IMR-90 (cell line): ENCODE measurements around the gene KCNQ1. TPM values are rescaled to one million over a fixed set of nuclear protein-coding genes. Genes with fewer than 3 reads are reported as not detected.

Experiments used
- ATAC-seq: fragments of 200-7000 bp; cut with Tn5 transposase; 2 replicates; pipeline ENCODE4 v1.9.1; 2020; ENCODE audit warnings: low read depth, mild to moderate bottlenecking, moderate library complexity
- BruUV-seq: library from RNA; stranded (reverse); fragments of 400-500 nt; replicated peaks from 2 replicates; lab custom pipeline; 2021; lab: Mats Ljungman, UMichigan
- CTCF ChIA-PET: fragments of 300-600 bp; formaldehyde crosslinking; extraction: SDS; loops from one replicate; lab custom pipeline; 2021; ENCODE audit warnings: antibody characterized with exemption; lab: Yijun Ruan, JAX
- POLR2A ChIA-PET: fragments of 300-600 bp; sonication (Branson Sonifier 250); formaldehyde crosslinking; loops from one replicate; lab custom pipeline; 2022; ENCODE audit warnings: antibody characterized with exemption; ENCODE audit not compliant: unreplicated experiment; lab: Charles Lee
- DNase-seq: peaks from one replicate; pipeline ENCODE4 v3.0.0; 2013
- H2AFZ ChIP-seq: replicated peaks from 2 replicates; pipeline ENCODE3; 2013; ENCODE audit warnings: low read length, mild to moderate bottlenecking; ENCODE audit not compliant: poor library complexity
- H2AK5ac ChIP-seq: 2 replicates; pipeline ENCODE4 v1.6.1; 2013; ENCODE audit warnings: low read depth, low read length, inconsistent platforms
- H2AK9ac ChIP-seq: replicated peaks from 2 replicates; pipeline ENCODE3; 2013; ENCODE audit warnings: mild to moderate bottlenecking, low read depth, low read length, moderate library complexity; ENCODE audit not compliant: poor library complexity
- H2BK120ac ChIP-seq: 2 replicates; pipeline ENCODE4 v1.6.1; 2013; ENCODE audit warnings: low read depth, low read length, inconsistent platforms
- H2BK15ac ChIP-seq: 3 replicates; pipeline ENCODE4 v1.6.1; 2013; ENCODE audit warnings: low read depth, low read length, inconsistent platforms
- H2BK20ac ChIP-seq: 2 replicates; pipeline ENCODE4 v1.6.1; 2013; ENCODE audit warnings: low read depth, mild to moderate bottlenecking, inconsistent platforms, low read length, moderate library complexity
- H2BK5ac ChIP-seq: 2 replicates; pipeline ENCODE4 v1.6.1; 2013; ENCODE audit warnings: mild to moderate bottlenecking, low read depth, low read length, inconsistent platforms; ENCODE audit not compliant: poor library complexity, severe bottlenecking
- H3K14ac ChIP-seq: replicated peaks from 2 replicates; pipeline ENCODE4 v1.6.1; 2013; ENCODE audit warnings: low read depth, low read length, inconsistent platforms
- H3K18ac ChIP-seq: 2 replicates; pipeline ENCODE4 v1.6.1; 2013; ENCODE audit warnings: low read depth, low read length, control low read depth
- H3K23ac ChIP-seq: 2 replicates; pipeline ENCODE4 v1.6.1; 2013; ENCODE audit warnings: low read depth, low read length, inconsistent platforms
- H3K27ac ChIP-seq: 2 replicates; pipeline ENCODE4 v1.5.1; 2013; ENCODE audit warnings: mild to moderate bottlenecking, control low read depth, low read length; ENCODE audit not compliant: insufficient read depth
- H3K27me3 ChIP-seq: 2 replicates; pipeline ENCODE4 v1.6.1; 2013; ENCODE audit warnings: low read length; ENCODE audit not compliant: control insufficient read depth, insufficient read depth
- H3K36me3 ChIP-seq: 2 replicates; pipeline ENCODE4 v1.6.1; 2013; ENCODE audit warnings: low read length, mixed read lengths; ENCODE audit not compliant: control insufficient read depth, insufficient read depth
- H3K4ac ChIP-seq: 2 replicates; pipeline ENCODE4 v1.6.1; 2013; ENCODE audit warnings: low read depth, low read length, inconsistent platforms
- H3K4me1 ChIP-seq: 2 replicates; pipeline ENCODE4 v1.6.1; 2013; ENCODE audit warnings: low read length, mixed read lengths; ENCODE audit not compliant: control insufficient read depth, insufficient read depth
- H3K4me2 ChIP-seq: 2 replicates; pipeline ENCODE4 v1.6.1; 2013; ENCODE audit warnings: low read depth, mild to moderate bottlenecking, control low read depth, low read length, moderate library complexity
- H3K4me3 ChIP-seq: 2 replicates; pipeline ENCODE4 v1.5.1; 2013; ENCODE audit warnings: low read depth, mild to moderate bottlenecking, control low read depth, low read length, moderate library complexity; ENCODE audit not compliant: insufficient read depth
- H3K56ac ChIP-seq: 2 replicates; pipeline ENCODE4 v1.6.1; 2013; ENCODE audit warnings: low read length, inconsistent platforms; ENCODE audit not compliant: insufficient read depth; ENCODE audit errors: extremely low read depth
- H3K79me1 ChIP-seq, 2 experiments: 2 replicates each; pipeline ENCODE4 v1.6.1; 2013; ENCODE audit warnings: low read length in 2 of 2, inconsistent platforms in 1 of 2, low read depth in 1 of 2
- H3K9ac ChIP-seq: 2 replicates; pipeline ENCODE4 v1.6.1; 2013; ENCODE audit warnings: low read depth, low read length, control low read depth
- H3K9me1 ChIP-seq: 2 replicates; pipeline ENCODE4 v1.6.1; 2013; ENCODE audit warnings: low read length, inconsistent platforms; ENCODE audit not compliant: insufficient read depth
- H3K9me3 ChIP-seq: 2 replicates; pipeline ENCODE4 v1.6.1; 2013; ENCODE audit warnings: low read length; ENCODE audit not compliant: control insufficient read depth, insufficient read depth
- H4K20me1 ChIP-seq: 2 replicates; pipeline ENCODE4 v1.6.1; 2013; ENCODE audit warnings: low read length, inconsistent platforms; ENCODE audit not compliant: insufficient read depth
- H4K5ac ChIP-seq: 2 replicates; pipeline ENCODE4 v1.6.1; 2013; ENCODE audit warnings: mild to moderate bottlenecking, low read depth, low read length, control low read depth
- H4K8ac ChIP-seq, 2 experiments: 2 replicates each; pipeline ENCODE4 v1.6.1; 2013; ENCODE audit warnings: low read depth in 2 of 2, low read length in 2 of 2, control low read depth in 1 of 2, inconsistent platforms in 1 of 2
- H4K91ac ChIP-seq: 2 replicates; pipeline ENCODE4 v1.6.1; 2013; ENCODE audit warnings: low read depth, low read length, inconsistent platforms; ENCODE audit not compliant: insufficient read depth
- BHLHE40 ChIP-seq: fragments of 150-350 bp; IDR thresholded peaks from 2 replicates; pipeline ENCODE4 v1.6.1; 2016; ENCODE audit warnings: mild to moderate bottlenecking, low read depth, low read length
- CEBPB ChIP-seq: IDR thresholded peaks from 2 replicates; pipeline ENCODE4 v1.6.1; 2012; ENCODE audit warnings: low read depth, low read length, improper control_type of control experiment
- MAFK ChIP-seq: IDR thresholded peaks from 2 replicates; pipeline ENCODE4 v1.6.1; 2012; ENCODE audit warnings: low read depth, low read length, improper control_type of control experiment
- POLR2A ChIP-seq: IDR thresholded peaks from 2 replicates; pipeline ENCODE4 v1.6.1; 2012; ENCODE audit warnings: mild to moderate bottlenecking, low read depth, low read length
- RAD21 ChIP-seq: IDR thresholded peaks from 2 replicates; pipeline ENCODE4 v1.6.1; 2012; ENCODE audit warnings: low read length, improper control_type of control experiment
- RFX5 ChIP-seq: IDR thresholded peaks from 2 replicates; pipeline ENCODE4 v1.8.0; 2012; ENCODE audit warnings: low read depth, mild to moderate bottlenecking, low read length, moderate library complexity
- WGBS, 2 experiments: methylation state at CpG; one replicate each; pipeline versions ENCODE4 v1.1.5 to v1.1.7; 2013; ENCODE audit warnings: missing lambda C conversion rate in 2 of 2; ENCODE audit not compliant: insufficient read length in 1 of 2; ENCODE audit errors: extremely low coverage in 2 of 2; 5-methylcytosine and 5-hydroxymethylcytosine counted together
- dilution Hi-C: fragments of 300-500 bp; cut with HindIII; formaldehyde crosslinking; loops from one replicate; pipeline ENCODE4 v1.14.3; 2018; ENCODE audit warnings: low sequenced_read_pairs; ENCODE audit not compliant: unreplicated experiment
- in situ Hi-C: fragments of 300-500 bp; cut with MboI; formaldehyde crosslinking; loops from 3 replicates; pipeline ENCODE4 v1.14.3; 2019; ENCODE audit warnings: low sequenced_read_pairs, inconsistent platforms, mixed read lengths
- intact Hi-C: fragments of 100-400 bp; cut with micrococcal nuclease; formaldehyde crosslinking; loops from 2 replicates; pipeline ENCODE4 v1.10.0; 2022
- polyA plus RNA-seq, 3 experiments: library from polyadenylated mRNA; depleted of rRNA; stranded (reverse); fragments of >200 nt; gene quantifications; 2 replicates each; pipeline ENCODE4 v1.2.3, GENCODE V29; 2012; ENCODE audit warnings: low replicate concordance in 1 of 3
- total RNA-seq: library from RNA; depleted of rRNA; stranded (reverse); fragments of >200 nt; gene quantifications from 2 replicates; pipeline ENCODE4 v1.2.3, GENCODE V29; 2012

KCNQ1 gene
- total and polyA plus RNA-seq, 2 of the 4 experiments (the other 2 are of a cell fraction): 0.07 TPM; not detected in 1

DNA sequence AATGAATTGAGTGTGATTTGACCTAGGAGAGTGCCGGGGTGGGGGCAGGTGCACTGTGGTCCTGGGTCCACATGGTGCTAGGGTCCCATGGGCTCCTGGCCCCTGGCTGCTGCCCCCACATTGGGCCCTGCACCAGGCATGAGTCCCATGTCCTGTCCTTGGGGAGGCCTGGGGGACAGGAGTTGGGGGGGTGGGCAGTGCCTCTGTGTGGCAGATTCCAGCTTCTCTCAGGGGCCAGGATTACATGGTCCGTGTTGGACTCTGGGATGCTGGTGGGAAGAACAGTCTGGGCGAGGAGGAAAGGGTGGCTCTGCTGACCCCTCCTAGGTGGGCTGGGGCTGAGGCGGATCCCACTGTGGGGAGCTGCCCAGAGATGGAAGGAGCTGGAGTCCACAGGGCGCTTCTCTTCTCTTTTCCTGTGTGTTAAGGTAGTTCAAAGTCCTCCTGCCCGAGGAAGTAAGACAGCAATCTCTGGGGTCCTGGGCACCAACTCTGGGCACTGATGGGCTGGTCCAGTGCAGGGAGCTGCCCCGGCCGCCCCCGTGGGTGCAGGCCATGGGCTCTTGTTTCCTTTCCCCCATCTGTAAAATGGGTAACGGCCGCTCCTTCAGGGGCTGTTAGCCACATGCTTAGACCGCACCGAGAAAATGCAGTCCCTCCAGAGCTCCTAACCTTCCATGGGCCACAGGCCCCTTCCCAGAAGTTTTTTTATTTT lies 19.8 kb downstream of the KCNQ1 start:
- Histone ChIP-seq H3K27ac (no peak overlapping the region), H4K91ac (no peak overlapping the region), H3K36me3 (no peaks in the 10 kb centered on the region), H4K8ac (no peak overlapping the region), H2BK120ac (no peak overlapping the region), H3K4me1 (no peaks in the 10 kb centered on the region), H2BK15ac (no peak overlapping the region), H3K9me3 (peaks cover 3% of the 10 kb centered on the region; the same call in 1 of the 2 replicates), H4K20me1 (no peaks in the 10 kb centered on the region), H3K27me3 (peaks cover 37% of the 10 kb centered on the region; the same call in 1 of the 2 replicates), H4K5ac (no peak overlapping the region), H3K14ac (no peak overlapping the region), H2AK9ac (no peak overlapping the region), H2AFZ (no peak overlapping the region), H3K9me1 (no peaks in the 10 kb centered on the region), H3K9ac (no peak overlapping the region), H3K56ac (no peak overlapping the region), H3K79me1 (no peaks in the 10 kb centered on the region), H3K4me3 (no peak overlapping the region), H2BK5ac (no peak overlapping the region), H3K23ac (no peak overlapping the region), H2BK20ac (no peak overlapping the region), H3K18ac (no peak overlapping the region), H3K4ac (no peak overlapping the region), H2AK5ac (no peak overlapping the region), H3K4me2 (no peak overlapping the region)
- POLR2A ChIA-PET: no interaction called here
- in situ Hi-C loops (no loop called here), intact Hi-C loops (no loop called here), dilution Hi-C loops (no loop called here)
- no TSS peak for BruUV-seq
- no peak for TF ChIP-seq MAFK
- TF ChIP-seq RAD21: no peak
- no peak for TF ChIP-seq BHLHE40
- no peak for TF ChIP-seq RFX5
- TF ChIP-seq CEBPB: no peak
- no peak for TF ChIP-seq POLR2A
- ATAC-seq (no peak), DNase-seq (no peak)
- CTCF ChIA-PET: no interaction called here
- 44% methylated on average over 3 of the region's 13 CpGs; no CpG with 5 or more reads in 1 of the 2 experiments for WGBS, 2 experiments
